B cell (primary cell): ENCODE data around the gene MRTFA.

Experiments used
- CTCF ChIP-seq: fragments of 200-600 bp; IDR thresholded peaks from one replicate; pipeline ENCODE4 v1.8.0; 2022; ENCODE audit warnings: antibody characterized with exemption, mild to moderate bottlenecking
- EZH2 ChIP-seq: IDR thresholded peaks from 2 replicates; pipeline ENCODE4 v1.6.1; 2012; ENCODE audit warnings: borderline replicate concordance, low read depth, mild to moderate bottlenecking, moderate library complexity, low read length; ENCODE audit not compliant: insufficient read depth, poor library complexity, severe bottlenecking

- TF ChIP-seq CTCF: no peak
- TF ChIP-seq EZH2: no peak
These were observed 202.4 kb downstream of the MRTFA start for GRCh38 chr22:40434106-40434505.
